ENCODE measurements around the gene KAZN.
"Not testable (repeated sequence)": the region's sequence is repeated elsewhere in the genome, so short reads cannot be mapped to it uniquely, and the experiment has no call there.

The KAZN gene

DNA sequence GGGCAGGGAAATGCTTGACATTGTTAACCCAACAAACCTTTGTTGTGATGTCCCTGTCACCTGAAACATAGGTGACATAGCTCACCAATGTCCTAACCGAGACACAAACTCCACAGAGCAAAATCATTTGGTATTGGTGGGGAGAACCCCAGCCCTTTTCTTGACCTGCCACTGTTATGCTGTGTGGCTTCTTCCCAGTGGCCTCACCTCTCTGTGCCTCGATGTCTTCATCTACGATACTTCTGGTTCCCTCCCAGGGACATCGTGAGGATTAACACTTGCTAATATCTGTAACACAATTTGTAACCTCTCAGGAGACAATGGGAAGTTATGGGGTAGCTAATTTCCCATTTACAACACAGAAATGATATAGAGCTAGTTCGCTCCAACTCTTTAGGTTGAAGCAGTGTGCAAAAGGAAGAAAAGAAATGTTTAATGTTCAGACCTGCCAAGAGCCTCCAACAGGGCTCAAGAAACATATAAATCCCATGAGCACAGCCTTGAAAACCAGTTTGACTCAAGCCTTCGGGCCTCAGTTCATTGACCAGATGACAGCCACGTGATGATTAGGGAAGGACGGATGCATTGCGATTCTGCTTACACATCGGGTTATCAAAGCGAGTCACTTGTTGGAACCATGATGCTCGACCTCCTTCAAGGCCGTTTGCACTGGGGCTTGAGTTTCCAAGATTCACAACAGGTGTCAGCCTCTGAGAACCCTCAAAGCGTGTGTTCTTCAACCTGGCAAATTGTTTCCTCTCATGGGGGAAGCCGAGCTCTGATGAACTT, 517.3 kb downstream of the KAZN start:
- DNase-seq (ENCODE audit: low spot score) = no peak

DNA sequence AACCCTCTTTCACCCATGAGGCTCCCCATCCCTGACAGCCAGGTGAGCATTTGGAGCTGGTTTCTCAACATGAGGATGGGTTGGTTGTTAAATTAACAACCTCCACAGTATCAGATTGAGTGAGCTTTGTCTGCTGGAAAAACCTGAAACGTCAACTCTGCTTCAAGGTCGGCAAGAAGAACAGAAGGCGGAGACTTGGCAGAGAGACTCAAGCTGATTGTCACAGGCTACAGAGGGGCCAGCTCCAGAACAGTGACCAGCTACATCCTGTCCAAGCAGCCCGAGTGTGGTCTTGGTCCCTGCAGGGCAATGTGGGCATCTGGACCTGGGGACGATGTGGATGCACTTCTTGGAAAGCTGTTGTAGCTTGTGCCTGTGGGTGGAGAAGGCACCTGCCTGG, 518.5 kb downstream of the KAZN start:
- no peak for DNase-seq (ENCODE audit: low spot score)

- DNase-seq (ENCODE audit: low spot score) = no peak
Measured at GRCh38 chr1:15117671-15118325, 519.3 kb downstream of the KAZN start.

GRCh38 chr1:15118579-15118978, 520.1 kb downstream of the KAZN start:
- DNase-seq (ENCODE audit: low spot score) = no peak

GRCh38 chr1:15120251-15120945, 521.9 kb downstream of the KAZN start:
- DNase-seq (ENCODE audit: low spot score) = no peak

DNA sequence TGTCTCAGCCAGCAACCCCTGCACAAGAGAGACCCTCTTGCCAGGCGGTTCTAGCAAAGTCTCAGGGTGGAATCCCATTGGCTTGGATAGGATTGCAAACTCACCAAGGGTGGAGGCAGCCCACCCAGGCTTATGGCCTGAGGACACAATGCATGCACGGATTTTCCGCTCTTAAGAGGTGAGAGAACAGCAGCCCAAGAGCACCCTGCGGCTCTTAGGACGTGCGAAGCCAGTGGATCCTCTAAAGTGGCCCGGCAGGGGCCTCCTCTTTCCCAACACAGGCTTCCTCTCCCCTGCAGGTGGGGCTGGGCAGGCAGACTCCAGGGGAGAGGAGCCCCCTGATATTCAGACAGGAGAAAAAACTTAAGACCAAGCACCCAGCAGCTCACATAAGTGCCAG, 523.8 kb downstream of the KAZN start:
- DNase-seq (ENCODE audit: low spot score) = no peak

DNA sequence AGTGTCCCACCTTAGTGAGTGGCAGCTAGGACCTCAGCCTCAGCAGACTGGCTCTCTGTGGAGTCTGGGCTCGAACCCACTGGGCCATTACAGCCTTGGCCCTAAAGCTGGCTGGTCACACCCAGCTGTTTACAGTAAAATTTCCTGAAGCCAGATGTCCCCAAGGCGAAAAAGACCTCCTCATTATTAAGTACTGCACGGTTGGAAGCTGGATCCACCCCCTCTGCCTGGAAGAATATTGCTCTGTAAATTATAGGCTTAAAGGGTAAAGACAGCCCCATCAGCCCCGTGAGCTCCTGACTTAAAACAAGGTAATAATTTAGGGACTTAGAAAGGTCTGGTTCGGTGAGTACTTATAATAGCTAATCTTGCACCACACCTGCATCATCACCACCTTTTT, 524.8 kb downstream of the KAZN start:
- DNase-seq (ENCODE audit: low spot score) = no peak

DNA sequence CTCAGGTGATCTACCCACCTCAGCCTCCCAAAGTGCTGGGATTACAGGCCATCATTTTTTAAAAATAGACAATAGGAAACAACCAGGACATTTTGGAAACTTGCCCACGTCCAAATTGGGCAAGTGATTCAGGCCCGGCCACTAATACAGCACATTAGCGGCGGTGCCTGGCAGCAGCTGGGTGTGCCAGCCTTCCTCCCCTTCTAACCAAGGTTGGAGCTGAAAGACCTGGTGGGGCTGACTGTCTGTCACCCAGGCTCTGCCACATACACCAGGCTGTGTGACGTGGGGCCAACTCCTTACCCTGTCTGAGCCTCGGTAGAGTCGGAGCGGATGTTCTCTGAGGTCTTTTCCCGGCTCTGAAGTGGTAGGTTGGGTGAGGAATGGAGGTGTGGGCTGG, 525.4 kb downstream of the KAZN start:
- DNase-seq (ENCODE audit: low spot score) = no peak

GRCh38 chr1:15124362-15125100, 526.0 kb downstream of the KAZN start:
- DNase-seq (ENCODE audit: low spot score) = no peak

DNA sequence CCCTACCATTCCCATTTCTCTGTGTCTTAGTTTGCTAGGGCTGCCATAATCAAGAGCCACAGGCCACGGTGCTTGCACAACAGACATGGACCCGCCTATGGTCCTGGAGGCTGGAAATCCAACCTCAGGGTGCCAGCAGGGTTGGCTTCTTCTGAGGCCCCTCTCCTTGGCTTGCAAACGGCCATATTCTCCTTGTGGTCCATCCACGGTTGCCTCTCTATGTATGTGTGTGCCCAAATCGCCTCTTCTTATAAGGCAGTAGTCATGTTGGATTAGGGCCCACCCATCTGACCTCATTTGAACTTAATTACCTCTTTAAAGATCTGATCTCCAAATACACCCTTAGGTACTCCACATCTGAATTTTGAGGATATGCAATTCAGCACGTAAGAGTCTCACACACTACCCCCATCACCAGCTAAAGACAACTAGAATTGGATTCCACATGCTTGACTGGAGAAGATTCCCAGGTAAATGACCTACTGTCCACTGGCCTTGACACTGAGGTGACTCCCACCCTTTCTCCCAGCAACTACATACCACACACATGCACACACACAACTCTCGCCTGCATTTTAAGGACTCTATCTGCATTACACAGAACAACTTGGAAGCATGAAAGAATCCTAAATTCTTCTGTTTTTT, 526.7 kb downstream of the KAZN start:
- no peak for DNase-seq (ENCODE audit: low spot score)

DNA sequence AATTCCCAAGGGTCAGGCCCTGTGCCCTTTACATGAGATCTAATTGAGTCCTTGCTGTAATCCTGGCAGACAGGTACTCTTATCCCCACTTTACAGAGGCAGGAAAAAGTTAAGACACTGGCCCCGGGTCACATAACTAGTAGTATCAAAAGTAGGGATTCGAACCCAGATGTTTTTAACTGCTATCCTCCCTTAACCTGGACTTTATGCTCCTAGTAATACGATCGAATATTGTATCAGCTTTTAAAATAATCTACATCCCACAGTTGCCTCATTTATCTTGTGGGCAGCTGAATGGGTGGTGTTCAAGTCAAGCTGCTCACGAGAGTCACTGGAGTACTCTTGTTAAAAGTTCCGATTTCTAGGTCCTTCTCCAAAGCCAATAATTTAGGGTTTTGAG, 529.6 kb downstream of the KAZN start:
- no peak for DNase-seq (ENCODE audit: low spot score)

- peak; percentile 75 for DNase-seq (ENCODE audit: low spot score)
Measured at GRCh38 chr1:15128520-15129313, 530.2 kb downstream of the KAZN start.

GRCh38 chr1:15129944-15130343, 531.5 kb downstream of the KAZN start:
- DNase-seq (ENCODE audit: low spot score) = no peak

DNA sequence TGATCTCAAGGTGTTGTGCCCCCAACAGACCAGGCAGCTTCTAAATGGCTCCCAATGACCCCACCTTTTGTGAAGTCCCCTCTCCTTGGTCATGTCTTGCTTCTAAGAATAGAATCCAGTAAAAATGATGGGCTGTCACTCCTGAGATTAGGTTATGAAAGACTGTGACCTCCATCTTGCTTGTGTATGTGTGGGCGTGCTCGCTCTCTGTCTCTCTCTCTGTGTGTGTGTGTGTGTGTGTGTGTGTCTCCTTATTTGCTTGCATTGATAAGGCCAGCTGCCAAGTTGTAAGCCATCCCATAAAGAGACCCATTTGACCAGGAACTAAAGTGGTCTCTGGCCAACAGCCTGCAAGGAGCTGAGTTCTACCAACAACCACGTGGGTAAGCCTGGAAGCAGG, 532.1 kb downstream of the KAZN start:
- DNase-seq (ENCODE audit: low spot score) = no peak

GRCh38 chr1:15132965-15133364, 534.5 kb downstream of the KAZN start:
- DNase-seq (ENCODE audit: low spot score) = no peak

DNA sequence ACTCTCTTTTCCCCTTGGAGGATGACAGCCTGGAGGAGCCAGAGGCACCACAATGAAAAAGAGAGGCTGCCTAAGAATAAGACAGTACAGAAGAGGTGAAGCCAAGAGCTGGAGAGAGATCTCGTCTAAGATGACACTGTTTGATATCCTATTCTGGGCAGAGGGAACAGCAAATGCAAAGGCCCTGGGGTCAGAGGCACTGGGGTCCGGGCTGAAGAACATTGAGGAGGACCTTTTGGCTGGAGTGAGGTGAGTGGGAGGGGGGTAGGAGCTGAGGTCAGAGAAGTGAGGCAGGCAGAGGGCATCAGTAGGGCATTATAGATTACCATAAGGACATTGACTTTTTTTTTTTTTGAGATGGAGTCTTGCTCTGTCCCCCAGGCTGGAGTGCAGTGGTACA, 535.8 kb downstream of the KAZN start:
- DNase-seq (ENCODE audit: low spot score) = no peak

- DNase-seq (ENCODE audit: low spot score) = not testable (repeated sequence)
Measured at GRCh38 chr1:15135604-15136003, 537.1 kb downstream of the KAZN start.

GRCh38 chr1:15137809-15138208, 539.3 kb downstream of the KAZN start:
- DNase-seq (ENCODE audit: low spot score) = no peak

GRCh38 chr1:15139654-15140350, 541.3 kb downstream of the KAZN start:
- no peak for DNase-seq (ENCODE audit: low spot score)

GRCh38 chr1:15141935-15142539, 543.6 kb downstream of the KAZN start:
- peak; percentile 54 for DNase-seq (ENCODE audit: low spot score)
